ENCODE results near the gene MT1B.

Gene MT1B

GRCh38 chr16:56684926-56685590 lies 33.4 kb downstream of the MT1B start:
- DNase-seq (ENCODE audit: low spot score) = peak; percentile 72

DNA sequence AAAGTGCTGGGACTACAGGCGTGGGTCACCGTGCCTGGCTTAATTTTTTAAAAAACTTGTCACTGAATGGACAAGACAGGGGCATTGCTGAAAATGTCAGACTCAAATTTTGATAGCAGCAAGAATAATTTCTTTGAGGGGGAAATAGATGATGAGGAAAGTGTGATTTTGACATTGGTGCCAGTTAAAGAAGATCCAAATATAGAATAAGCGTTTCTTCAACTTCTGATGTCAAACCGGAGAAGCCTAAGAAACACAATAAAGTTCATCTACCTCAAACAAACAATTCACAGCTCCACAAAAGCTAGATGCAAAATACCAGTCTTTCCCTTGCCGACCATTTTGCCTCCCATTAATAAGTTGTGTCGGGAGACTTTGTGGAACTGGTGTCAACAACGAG lies 35.1 kb downstream of the MT1B start:
- DNase-seq (ENCODE audit: low spot score) = no peak

GRCh38 chr16:56688762-56689161 lies 37.1 kb downstream of the MT1B start:
- DNase-seq (ENCODE audit: low spot score) = no peak

DNA sequence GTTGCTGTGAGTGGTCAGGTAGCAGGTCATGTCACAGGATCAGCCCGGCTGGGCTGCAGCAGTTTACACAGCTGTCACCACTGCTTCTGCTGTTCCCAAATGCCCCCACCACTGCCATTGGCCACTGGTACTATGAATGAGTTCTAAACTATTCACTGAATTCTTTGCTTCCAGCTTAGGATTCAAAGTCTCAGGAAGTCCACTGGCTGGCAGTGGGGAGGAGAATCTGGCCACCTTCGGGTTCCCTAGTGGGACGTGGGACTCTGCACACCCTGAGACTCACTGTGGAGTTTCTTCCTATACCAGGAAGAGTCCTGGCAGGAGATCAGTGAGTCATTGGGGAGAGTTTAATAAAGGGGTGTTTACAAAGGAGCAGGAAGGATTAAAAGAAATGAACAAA lies 37.5 kb downstream of the MT1B start:
- no peak for DNase-seq (ENCODE audit: low spot score)

GRCh38 chr16:56690420-56691122 lies 38.9 kb downstream of the MT1B start:
- no peak for DNase-seq (ENCODE audit: low spot score)

- DNase-seq (ENCODE audit: low spot score) = no peak
Measured at GRCh38 chr16:56691885-56692284, 40.2 kb downstream of the MT1B start.

- no peak for DNase-seq (ENCODE audit: low spot score)
Measured at GRCh38 chr16:56695246-56695645, 43.6 kb downstream of the MT1B start.

GRCh38 chr16:56697456-56698155 lies 45.9 kb downstream of the MT1B start:
- no peak for DNase-seq (ENCODE audit: low spot score)

- no peak for DNase-seq (ENCODE audit: low spot score)
Measured at GRCh38 chr16:56700195-56700594, 48.5 kb downstream of the MT1B start.

DNA sequence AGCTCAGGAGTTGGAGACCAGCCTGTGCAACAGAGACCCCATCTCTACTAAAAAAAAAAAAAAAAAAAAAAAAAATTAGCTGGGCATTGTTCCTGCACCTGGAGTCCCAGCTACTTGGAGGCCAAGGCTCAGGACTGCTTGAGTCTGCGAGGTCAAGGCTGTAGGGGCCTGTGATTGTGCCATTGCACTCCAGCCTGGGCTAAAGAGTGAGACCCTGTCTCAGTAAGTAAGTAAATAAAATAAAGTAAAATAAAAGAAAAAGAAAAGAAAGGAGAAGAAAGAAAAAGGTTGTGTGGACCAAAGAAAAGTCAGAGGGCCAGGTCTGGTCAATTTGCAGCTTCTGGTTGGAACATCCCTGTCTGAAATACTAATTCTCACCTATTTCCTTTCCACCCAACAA lies 48.9 kb downstream of the MT1B start:
- DNase-seq (ENCODE audit: low spot score) = no peak

- no peak for DNase-seq (ENCODE audit: low spot score)
Measured at GRCh38 chr16:56701534-56701933, 49.8 kb downstream of the MT1B start.

All from cerebellar cortex (tissue), 1 donor.